COLO829 (cell line): ENCODE measurements around the gene LAMA3.

Experiments used
- DNase-seq: peaks from one replicate; pipeline ENCODE4 v3.0.0; 2012; ENCODE audit warnings: low spot score

The LAMA3 gene

GRCh38 chr18:23778828-23779227 lies 89.6 kb downstream of the LAMA3 start:
- DNase-seq, result no peak

- DNase-seq, result no peak
Measured at GRCh38 chr18:23779696-23780303, 90.5 kb downstream of the LAMA3 start.

DNA sequence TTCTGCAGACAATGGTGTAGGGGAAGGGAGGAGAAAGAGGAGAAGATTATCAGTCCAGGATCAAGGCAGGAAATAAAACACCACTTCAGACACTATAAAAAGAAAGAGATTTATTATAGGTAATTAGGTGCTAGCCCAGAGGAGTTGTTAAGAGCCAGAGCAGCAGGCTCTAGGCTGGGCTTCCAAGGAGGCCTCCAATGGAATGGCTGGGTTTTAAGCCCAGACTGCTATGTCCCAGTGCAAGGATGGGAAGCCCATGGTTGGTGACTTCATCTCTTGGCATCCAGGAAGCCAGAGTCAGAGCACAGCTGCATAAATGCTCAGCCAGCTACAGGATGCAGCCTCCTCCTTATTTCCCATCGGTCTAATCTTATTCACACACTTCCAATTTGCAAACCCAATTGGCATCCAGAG lies 95.6 kb downstream of the LAMA3 start:
- DNase-seq, result no peak

DNA sequence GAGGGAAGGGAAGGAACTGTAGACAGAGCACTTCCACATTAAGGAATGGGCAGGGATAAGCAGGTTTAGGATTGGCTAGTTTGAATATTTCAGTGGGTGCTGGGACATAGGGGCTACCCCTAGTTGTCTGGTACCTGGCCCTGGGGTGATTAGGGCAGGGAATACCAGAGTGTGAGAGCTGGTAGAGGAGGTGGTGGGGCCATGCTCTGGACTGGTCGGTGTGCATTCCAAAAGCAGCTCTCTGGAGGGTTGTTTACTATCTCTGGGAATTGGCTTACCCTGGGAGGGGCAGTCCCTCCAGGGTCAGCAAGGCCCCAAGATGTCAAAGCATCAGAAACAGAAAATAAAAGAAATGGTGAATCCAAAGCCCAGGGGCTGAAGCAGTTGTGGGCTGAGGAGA lies 103.8 kb downstream of the LAMA3 start:
- no peak for DNase-seq

- no peak for DNase-seq
Measured at GRCh38 chr18:23793985-23794867, 105.0 kb downstream of the LAMA3 start.

DNA sequence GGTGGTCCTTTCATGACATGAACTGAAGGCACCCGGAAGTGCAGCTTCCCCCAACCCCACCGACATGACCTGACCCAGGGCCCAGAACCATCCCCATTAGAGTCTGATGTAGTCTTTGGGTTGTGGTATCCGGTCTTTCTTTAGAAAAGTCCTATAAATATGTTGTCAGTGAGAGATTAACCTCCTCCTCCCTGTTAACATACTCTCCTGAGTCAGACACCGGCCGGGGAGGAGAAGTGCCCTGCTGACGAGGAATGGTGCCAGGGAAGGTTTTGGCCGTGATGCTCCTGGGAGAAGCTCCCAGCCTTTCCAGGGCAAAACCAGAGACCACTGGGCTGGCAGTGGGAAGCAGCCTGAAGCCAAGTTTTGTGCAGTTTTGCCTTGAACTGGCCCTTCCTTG lies 109.0 kb downstream of the LAMA3 start:
- no peak for DNase-seq

GRCh38 chr18:23798824-23799223 lies 109.6 kb downstream of the LAMA3 start:
- no peak for DNase-seq

DNA sequence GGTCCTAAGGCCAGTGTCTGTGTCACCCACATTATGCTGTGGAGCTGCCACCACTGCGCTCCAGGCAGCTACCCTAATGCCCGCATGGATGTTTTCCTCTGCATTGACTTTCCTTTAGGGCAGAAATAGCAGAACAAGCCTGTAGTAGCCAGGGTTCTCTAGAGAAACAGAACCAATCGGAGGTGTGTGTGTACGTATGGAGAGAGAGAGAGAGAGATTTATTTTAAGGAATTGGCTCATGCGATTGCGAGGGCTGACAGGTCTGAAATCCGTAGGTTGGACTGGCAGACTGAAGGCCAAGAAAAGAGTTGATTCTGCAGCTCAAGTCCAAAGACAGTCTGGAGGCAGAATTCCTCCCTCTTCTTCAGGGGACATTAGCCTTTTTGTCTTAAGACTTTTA lies 110.3 kb downstream of the LAMA3 start:
- no peak for DNase-seq

DNA sequence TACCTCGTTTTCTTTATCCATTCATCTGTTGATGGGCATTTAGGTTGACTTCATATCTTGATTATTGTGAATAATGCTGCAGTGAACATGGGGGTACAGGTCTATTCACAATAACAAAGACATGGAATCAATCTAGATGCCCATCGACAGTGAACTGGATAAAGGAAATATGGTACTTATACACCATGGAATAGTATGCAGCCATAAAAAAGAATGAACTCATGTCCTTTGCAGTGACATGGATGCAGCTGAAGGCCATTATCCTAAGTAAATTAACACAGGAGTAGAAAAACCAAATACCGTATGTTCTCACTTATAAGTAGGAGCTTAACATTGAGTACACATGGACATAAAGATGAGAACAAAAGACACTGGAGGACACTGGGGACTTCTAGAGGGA lies 111.6 kb downstream of the LAMA3 start:
- DNase-seq, result no peak

- DNase-seq, result no peak
Measured at GRCh38 chr18:23802817-23803216, 113.6 kb downstream of the LAMA3 start.

GRCh38 chr18:23803755-23804154 lies 114.5 kb downstream of the LAMA3 start:
- DNase-seq, result no peak

DNA sequence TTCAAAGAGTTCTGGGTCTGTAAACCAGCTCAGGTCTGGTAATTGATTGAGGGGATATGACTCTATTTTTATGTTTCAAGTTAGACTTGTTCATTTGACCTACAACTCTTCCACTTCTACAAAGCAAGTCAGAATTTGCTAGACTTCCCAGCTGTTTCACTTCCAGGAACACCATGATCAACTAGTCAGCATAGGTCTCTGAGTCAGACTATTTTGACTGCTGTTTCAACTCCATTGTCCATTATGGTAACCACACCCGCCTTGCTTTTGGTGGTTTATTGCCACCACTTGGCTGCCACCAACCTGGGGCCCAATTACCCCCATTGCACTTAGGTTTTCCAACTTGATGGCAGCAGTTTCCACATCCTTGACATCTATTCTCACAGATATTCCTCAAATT lies 116.6 kb downstream of the LAMA3 start:
- DNase-seq, result no peak

DNA sequence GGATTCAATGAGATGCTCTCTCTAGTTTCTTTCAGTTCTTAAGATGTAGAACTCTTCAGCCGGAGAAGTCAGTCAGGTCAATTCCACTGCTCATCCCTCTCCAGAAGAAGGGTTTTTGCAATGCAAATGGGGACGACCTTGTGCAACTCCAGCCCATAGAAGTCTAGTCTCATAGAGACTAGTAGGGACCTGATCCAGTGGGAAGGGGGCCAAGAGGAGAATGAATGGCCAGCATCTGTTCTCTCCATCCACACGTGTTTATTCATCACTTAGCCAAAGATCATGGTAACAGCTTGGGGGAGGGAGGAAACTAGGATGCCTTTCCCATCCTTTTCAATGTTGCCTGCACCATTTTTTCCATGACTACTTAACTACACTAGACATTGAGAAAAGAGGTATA lies 120.2 kb downstream of the LAMA3 start:
- no peak for DNase-seq

GRCh38 chr18:23810396-23810795 lies 121.1 kb downstream of the LAMA3 start:
- no peak for DNase-seq

- no peak for DNase-seq
Measured at GRCh38 chr18:23811176-23811575, 121.9 kb downstream of the LAMA3 start.

DNA sequence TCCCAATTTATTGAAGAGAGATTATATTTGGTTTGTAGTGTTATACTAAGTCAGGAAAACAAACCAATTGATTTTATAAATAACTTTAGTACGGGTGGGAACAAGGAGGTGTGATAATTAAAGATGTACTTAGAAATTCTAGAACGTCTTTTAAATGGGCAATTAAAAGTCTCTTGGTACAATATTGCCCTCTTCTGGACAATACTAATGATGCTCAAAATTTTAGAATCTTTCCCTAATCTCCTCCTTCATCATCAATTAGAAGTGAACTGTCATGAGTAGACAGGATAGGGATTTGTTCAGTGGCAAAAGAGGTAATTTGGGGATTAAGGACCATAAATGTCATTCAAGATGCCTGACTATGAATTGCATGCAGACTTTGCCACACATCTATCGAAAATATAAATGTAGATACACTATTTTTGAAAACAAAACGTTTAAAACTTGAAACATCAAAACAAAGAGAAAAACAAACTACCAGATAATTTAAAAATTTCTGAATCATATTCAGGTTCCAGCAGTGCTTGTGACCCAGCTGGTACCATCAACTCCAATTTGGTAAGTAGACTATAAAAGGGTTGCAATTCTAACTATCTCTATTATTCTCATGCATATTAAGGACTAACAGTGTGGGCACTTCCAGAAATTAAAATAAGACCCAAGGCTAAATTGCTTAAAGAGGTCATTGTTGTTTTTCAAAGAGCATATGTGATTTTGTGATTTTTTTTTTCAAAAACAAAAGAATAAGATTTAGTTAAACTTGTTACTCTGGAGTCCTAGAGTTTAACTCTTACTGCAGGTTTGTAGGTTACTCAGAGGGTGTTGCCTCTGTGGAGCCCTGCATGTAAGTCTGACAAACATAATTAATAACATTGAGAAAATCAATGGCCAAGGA lies 123.5 kb downstream of the LAMA3 start:
- peak; percentile 43 for DNase-seq

DNA sequence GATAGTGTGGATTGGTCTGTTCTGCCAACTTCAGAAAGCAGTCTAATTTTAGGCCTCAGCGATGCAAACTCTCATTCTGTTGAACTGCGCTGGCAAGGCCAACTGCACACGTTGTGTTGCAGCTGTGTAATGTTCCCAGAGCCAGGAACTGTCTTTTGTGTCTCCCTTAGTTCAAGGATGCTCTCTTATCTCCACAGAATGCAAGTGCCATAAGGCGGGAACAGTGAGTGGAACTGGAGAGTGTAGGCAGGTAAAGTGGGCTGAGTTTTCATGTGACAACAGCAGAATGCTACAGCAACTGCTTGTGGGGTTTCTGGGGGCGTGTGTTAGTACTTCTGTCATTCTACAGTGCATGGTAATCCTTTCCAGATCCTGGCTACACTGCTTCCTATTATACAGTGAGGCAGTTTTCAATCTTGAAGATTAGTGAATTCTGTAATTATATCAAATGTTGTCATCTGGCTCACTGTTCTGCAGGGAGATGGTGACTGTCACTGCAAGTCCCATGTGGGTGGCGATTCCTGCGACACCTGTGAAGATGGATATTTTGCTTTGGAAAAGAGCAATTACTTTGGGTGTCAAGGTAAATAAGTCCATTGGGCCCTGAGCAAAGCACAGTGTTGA lies 125.8 kb downstream of the LAMA3 start:
- no peak for DNase-seq

DNA sequence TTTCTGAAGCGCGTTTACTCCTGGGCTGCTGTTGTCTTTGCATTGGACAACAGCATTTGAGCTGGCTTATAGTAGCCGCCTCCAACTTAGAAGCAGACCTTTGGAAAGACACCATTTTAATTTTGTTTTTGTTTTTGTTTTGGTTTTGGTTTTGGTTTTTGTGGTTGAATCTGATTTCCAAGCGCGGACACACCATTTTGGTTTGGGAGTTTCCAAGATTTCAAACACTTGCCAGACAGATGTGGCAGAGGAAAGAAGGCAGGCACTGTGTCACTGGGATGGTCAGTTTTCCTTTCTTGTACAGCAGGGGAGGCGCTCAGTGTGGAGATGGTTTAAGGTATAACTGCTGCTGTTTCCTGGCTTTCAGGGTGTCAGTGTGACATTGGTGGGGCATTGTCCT lies 126.8 kb downstream of the LAMA3 start:
- DNase-seq, result no peak

- DNase-seq, result no peak
Measured at GRCh38 chr18:23816740-23817139, 127.5 kb downstream of the LAMA3 start.

GRCh38 chr18:23819001-23819400 lies 129.7 kb downstream of the LAMA3 start:
- DNase-seq, result no peak

DNA sequence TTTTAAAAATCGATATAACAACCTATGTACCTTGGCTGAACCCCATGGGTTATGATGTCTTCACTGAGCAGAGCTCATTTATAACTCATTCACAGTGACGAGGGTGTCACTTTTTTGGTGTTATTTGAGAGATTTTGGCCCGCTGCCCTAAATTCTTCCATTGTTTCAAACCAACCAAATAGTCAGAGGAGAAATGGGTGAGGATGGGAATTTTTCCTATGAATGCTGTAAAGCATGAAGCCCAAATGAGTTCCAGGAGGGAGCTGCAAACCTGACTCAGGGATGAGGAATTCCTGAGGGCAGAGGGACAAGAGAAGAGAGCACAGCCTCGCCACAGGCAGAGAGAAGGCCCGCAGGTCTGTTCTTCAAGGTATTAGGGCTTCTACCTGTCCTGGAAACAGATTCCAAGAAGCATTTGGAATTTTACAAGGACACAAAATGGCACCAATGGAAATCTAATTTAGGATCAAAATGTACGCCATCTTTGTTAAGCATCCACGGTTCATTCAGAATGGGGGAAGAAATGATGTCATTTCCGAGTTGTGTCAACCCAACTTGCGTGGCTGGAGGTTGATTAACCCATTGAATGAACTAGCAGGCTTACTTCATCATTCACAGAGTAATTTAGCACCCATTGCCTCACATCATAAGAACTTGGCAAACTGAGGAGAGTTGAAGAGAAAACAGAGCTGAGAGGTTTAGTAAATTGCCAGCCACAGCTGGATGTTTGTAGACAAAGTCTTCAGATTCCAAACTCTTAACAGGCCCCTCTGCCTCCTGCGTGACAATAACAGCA lies 133.5 kb downstream of the LAMA3 start:
- DNase-seq, result no peak
